Loucy (cell line): ENCODE measurements around the gene ATP13A1.

ENCODE experiments used
- CTCF ChIP-seq: fragments of 200-600 bp; sonication (generic); conservative IDR thresholded peaks from 2 replicates; pipeline ENCODE4 v1.5.1; 2014; ENCODE audit warnings: mild to moderate bottlenecking, antibody characterized with exemption, low read length
- EZH2phosphoT487 ChIP-seq: fragments of 200-600 bp; IDR thresholded peaks from 2 replicates; pipeline ENCODE4 v1.6.1; 2018; ENCODE audit warnings: antibody characterized with exemption, mild to moderate bottlenecking, moderate library complexity, borderline replicate concordance

GRCh38 chr19:19691683-19692082 lies 28.2 kb upstream of the ATP13A1 start:
- TF ChIP-seq CTCF (no peak), EZH2phosphoT487 (no peak)
